Hematopoietic multipotent progenitor cell treated with erythropoietin and hydrocortisone succinate and interleukin-3 and kit ligand, for 4 days (in vitro differentiated cells): ENCODE data around the gene SLC9A8.
"Not testable (repeated sequence)": the region's sequence is repeated elsewhere in the genome, so short reads cannot be mapped to it uniquely, and the experiment has no call there.

ENCODE experiments used
- DNase-seq: peaks from one replicate; pipeline ENCODE4 v3.0.0-alpha.2; 2015

The SLC9A8 gene

GRCh38 chr20:49880724-49881445 lies 68.3 kb downstream of the SLC9A8 start:
- DNase-seq: no peak

DNA sequence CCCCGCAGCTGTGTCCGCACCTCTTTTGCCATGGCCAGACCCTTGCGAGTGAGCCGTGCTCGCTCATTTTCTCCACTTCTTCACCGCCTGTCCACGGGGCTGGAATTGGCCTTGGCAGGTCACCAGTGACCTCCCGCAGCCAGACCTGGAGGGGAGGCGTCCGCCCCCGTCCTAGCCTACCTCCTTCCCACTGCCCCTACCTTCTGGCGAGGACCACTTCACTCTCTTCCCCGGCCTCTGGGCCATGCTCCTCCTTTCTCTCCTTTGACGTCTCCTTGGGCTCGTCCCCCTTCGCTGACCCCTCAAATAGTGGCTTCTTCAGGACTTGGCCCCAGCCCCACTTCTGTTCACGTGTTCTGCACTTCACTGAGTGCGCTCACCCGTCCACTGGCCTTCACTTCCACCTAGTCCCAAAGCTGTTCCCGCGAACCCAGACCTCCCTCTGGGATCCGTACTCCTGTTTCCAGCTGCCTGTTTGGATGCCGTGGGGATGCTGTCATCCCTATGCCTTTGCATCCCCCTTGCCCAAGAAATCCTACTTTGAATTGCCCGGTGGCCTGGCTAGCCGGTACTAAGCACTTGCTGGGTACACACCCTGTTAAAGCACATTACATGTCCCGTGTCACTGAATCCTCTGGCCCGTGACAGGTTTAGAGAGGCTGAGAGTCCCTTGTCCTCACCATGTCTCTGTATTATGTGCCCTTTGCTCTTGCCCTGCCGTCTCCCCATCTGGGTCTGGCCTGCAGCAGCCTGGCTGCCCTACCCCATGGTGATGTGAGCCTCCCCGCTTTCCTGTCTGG lies 69.7 kb downstream of the SLC9A8 start:
- DNase-seq: no peak

DNA sequence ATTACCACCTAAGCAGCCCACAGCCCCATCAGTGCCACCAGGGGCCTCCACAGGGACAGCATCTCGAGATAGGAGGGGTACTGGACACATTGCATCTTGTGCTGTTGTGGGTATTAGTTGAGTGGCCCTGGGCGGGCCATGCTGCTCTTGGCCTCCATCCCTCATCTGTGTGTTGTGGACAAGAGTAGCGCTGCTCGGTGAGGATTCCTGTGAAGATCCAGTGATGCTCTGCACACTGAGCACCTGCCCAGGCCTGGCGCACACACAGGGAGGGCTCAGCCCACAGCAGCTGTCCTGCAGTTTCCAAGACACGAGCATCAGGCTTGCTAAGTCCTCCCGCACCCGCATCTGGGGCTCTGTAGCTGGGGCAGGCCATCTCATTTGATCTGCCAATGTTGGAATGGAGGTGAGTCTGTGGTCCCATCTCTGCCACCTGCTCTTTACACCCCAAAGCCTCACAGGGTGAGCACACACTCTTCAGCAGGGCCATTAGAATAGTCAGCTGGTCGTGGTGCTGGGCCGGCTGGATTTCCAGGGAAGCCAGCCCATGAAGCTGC lies 70.7 kb downstream of the SLC9A8 start:
- DNase-seq: no peak

DNA sequence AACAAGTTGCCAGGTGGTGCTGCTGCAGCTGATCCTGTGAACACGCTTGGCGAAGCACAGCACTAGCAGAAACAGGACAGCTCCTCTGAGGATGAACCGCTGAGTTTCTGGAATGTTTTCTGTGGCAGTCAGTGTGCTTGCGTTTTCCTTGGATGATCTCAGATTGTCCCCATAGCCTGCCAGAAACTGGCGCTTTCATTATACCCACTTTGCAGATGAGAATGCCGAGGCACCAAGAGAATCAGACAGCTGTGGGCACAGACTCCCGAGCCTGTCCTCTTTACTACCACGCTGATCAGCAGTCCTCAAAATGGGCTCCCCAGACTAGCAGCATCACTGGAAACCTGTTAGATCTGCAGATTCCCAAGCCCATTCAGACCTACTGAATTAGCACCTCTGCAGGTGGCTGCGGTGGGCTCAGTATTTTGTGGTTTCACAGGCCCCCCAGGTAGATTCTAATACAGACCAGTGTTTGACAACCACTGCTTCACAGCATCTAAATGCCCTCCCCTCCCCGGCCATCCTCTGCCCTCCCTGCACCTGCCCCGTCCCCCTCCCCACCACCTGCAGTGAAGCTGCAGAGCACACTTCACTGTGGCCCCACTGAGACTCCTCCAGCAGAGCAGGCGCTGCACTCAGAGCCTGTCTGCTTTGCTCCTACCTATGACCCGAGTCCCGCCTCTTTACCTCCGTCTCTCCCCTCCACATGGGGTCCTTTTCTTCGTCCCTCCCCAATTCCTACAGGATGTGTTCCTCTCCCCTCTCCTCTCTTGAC lies 73.1 kb downstream of the SLC9A8 start:
- DNase-seq: no peak

DNA sequence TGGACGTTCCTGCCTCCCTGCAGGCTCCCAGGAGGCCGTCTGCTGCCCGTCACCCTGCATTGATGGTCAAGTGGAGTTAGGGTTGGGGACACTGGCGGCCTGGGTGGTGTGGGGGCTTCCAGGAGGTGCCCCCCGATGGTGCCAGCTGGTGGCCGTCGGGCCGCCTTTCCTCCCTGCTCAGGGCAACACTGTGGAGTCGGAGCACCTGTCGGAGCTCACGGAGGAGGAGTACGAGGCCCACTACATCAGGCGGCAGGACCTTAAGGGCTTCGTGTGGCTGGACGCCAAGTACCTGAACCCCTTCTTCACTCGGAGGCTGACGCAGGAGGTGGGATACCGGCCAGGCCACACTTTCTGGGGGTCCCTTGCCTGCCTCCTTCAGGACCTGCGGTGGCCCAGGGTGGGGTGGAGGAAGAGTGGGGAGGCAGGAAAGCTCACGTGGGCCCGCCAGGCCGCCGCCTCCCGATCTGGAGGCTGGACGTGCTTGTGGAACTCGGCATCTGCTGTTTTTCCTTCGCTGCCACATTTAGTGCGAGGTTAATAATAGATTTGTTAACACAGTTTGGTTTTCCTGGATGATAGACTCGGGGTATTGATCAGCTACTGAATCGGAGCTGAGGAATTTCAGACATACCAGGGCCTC lies 74.1 kb downstream of the SLC9A8 start:
- no peak for DNase-seq

GRCh38 chr20:49887251-49888211 lies 74.9 kb downstream of the SLC9A8 start:
- no peak for DNase-seq

- peak; percentile 79 for DNase-seq
Observed at GRCh38 chr20:49888212-49889000, 75.8 kb downstream of the SLC9A8 start.

DNA sequence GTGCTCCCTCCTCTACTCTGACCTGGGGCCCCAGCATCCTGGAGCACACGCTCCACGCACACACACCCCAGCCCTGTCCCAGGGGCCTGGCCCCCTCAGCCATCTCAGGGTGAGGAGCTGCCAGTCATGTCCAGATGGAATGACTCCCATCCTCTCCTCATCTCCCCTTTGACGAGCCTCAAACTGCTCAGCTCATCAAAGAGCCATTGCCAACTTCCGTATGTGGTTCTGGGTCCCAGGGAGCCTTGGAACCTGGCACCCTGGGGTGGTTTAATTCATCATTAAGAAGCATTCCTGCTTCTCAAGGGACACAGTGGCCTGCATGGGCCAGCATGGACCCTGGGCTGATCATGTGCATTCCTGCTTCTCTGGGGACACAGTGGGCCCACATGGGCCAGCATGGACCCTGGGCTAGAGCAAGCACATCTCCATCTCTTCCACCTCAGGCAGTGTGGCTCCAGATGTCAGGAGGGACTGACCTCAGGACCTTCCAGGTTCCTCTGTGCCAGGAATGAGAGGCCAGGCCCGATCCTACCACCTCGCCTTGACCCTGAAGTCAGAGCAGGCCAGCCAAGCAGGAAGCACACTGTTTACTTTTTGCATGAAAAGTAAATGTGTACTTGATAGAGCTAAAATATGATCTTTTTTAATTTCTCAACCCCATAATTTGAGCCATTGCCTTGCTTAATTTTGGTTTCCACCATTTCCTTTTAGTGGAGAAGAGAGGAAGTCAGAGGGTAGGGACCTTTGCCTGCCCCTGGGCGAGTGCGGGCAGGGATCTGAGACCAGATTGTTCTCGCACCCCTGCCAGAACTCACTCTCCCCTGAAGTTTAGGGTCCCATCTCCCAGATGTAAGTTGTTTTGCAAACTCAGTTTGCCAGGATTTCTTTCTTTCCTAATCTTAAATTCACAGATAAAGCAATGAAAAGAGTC lies 76.6 kb downstream of the SLC9A8 start:
- DNase-seq: peak; percentile 36

DNA sequence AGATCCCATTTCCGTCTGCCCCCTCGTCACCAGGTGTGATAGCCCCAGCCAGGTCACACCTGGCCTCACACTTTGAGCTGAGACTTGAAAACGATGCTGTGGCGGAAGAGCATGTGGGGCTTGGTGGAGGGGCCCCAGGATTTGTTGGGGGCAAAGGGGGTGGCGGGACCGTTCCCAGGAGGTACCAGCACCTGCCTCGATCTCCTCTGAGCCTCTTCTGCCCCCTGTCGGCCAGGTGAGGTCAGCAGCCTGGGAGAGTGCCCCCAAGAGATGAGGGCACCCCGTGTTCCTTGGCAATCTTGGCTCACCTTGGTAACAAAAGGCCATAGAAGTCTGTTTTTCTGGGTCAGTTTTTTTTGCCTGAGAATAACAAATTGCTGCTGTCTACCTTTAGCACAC lies 77.3 kb downstream of the SLC9A8 start:
- no peak for DNase-seq

DNA sequence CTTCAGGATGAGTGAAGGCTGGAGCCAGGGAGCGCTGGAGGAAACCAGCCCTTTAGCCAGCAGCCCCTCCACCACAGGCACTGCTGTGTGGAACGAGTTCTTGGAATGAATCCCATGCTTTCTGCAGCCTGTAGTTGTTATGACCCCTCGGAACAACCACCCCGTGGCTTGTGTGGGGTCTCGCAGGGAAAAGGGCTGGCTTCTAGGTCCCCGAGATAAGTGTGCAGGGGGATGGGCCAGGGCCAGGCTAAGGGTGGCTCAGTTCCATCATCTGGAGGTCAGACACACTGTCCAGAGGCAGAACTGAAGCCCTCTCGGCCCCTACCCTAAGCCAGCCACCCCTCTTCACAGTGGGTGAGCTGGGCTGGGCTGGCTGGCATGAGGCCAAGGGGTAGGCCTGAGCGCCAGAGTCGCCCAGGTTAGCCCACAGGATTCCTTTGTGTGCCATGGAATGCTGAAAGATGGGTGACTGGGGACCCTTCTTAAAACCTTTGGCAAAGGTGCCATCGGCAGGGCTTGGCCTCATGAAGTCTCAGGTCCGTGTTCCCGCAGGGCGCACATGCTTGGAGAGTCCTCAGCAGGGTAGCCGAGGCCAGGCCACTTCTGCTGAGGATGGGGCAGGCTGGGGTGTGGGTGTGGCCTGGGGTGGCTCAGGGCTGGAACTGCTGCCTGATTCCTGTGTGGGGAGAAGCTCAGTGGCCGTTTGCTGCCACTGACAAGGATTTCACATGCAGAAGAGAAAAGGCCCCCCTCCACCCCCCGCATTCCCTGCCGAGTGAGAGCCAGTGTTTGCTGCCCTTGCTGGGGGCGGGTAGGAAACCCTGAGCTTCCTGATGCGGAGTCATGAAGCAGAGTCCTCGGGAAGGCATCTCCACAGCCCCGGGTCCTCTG lies 78.1 kb downstream of the SLC9A8 start:
- DNase-seq: peak; percentile 19

GRCh38 chr20:49891476-49892110 lies 79.0 kb downstream of the SLC9A8 start:
- no peak for DNase-seq

GRCh38 chr20:49892260-49892659 lies 79.6 kb downstream of the SLC9A8 start:
- DNase-seq: no peak

- no peak for DNase-seq
Observed at GRCh38 chr20:49892817-49893216, 80.2 kb downstream of the SLC9A8 start.

GRCh38 chr20:49893242-49894072 lies 80.8 kb downstream of the SLC9A8 start:
- peak; percentile 27 for DNase-seq

DNA sequence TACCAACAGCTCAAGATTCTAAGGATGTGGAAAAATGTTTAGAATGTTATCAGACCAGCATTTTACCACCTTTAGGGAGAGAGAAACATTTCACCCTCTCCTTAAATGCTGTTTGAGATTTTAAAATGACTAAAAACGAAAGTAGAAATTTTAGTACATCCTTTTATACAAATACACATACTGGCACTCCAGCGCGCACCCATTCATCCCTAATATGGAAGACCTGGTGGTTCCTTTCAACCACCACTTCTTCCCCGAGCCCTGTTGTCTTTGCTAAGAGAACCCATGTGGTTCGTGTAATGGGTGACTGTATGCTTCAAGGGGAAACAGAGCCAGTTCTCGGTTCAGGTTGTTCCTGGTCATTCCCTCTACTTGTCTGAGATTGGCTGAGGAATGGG lies 81.4 kb downstream of the SLC9A8 start:
- no peak for DNase-seq

DNA sequence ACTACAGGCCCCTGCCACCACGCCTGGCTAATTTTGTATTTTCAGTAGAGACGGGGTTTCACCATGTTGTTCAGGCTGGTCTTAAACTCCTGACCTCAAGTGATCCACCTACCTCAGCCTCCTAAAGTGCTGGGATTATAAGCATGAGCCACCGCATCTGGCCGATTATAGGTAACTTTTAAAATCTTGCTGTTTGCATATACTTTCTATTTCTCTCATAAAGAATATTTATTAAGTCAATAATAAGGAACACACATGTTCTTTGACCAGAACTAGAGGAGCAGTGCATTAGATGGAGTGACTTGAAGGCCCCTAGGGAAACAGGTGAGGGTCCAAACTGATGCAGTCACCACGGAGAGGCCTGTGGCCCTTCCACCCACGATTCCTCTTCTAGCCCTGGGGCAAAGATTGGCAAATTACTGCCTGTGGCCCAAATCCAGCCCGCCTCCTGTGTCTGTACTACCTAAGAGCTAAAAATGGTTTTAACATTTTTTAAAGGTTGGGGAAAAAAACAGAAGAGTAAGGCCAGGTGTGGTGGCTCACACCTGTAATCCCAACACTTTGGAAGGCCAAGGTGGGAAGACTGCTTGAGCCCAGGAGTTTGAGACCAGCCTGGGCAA lies 83.0 kb downstream of the SLC9A8 start:
- not testable (repeated sequence) for DNase-seq
